Measurements from ENCODE around the gene ZNF280D.

Gene ZNF280D

DNA sequence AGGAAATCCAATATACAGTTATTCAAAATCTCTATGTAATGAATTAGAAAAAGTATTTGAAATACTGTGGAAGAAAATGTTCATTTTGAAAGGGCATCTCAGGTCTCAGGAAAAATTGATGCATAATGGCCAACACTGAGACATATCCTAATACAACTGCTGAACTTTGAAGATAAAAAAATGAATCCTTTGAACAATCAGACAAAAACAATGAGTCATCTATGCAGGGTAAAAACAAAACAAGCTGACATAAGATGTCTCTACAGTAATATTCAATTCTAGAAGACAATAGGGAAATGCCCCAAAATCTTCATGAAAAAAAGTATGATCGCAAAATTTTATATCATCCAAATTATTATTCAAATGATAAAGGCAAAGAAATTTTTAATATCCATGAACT, 34.0 kb upstream of the ZNF280D start:
- Histone ChIP-seq H3K4me1 (ENCODE audit: insufficient read depth, low read length) (peaks cover 22% of the 10 kb centered on the region), H3K27ac (ENCODE audit: low read length) (no peak overlapping the region), H3K9me3 (ENCODE audit: insufficient read depth, low read length, severe bottlenecking) (no peaks in the 10 kb centered on the region), H4K20me1 (ENCODE audit: insufficient read depth, low read length) (no peaks in the 10 kb centered on the region), H3K9ac (ENCODE audit: low read depth, low read length) (no peak overlapping the region), H2AFZ (ENCODE audit: low read depth, low read length) (no peak overlapping the region), H3K79me2 (ENCODE audit: insufficient read depth, low read length) (no peaks in the 10 kb centered on the region), H3K36me3 (ENCODE audit: insufficient read depth, low read length) (no peaks in the 10 kb centered on the region), H3K4me2 (ENCODE audit: insufficient read depth, low read length) (no peak overlapping the region), H3K4me3 (ENCODE audit: low read depth in 1 of 2, low read length in 2 of 2) (no peak overlapping the region), H3K27me3 (ENCODE audit: insufficient read depth, low read length, poor library complexity) (no peaks in the 10 kb centered on the region)
- no peak for TF ChIP-seq EZH2 (IDR thresholded peaks at IDR 0.05; ENCODE audit: borderline replicate concordance, low read depth, low read length, severe bottlenecking)
- TF ChIP-seq CTCF (IDR thresholded peaks at IDR 0.05; ENCODE audit: borderline replicate concordance, extremely low read depth, low read length, poor library complexity, severe bottlenecking) = no peak
- DNase-seq (no peak), ATAC-seq (ENCODE audit: insufficient read depth, low read depth) (no peak)

GRCh38 chr15:56765251-56765650, 31.9 kb upstream of the ZNF280D start:
- Histone ChIP-seq H3K79me2 (ENCODE audit: insufficient read depth, low read length) (no peaks in the 10 kb centered on the region), H3K27me3 (ENCODE audit: insufficient read depth, low read length, poor library complexity) (no peaks in the 10 kb centered on the region), H3K4me2 (ENCODE audit: insufficient read depth, low read length) (peak overlapping the region; percentile 37; the same call in 1 of the 2 replicates), H4K20me1 (ENCODE audit: insufficient read depth, low read length) (no peaks in the 10 kb centered on the region), H3K9me3 (ENCODE audit: insufficient read depth, low read length, severe bottlenecking) (no peaks in the 10 kb centered on the region), H2AFZ (ENCODE audit: low read depth, low read length) (peak overlapping the region; percentile 51), H3K36me3 (ENCODE audit: insufficient read depth, low read length) (no peaks in the 10 kb centered on the region), H3K4me1 (ENCODE audit: insufficient read depth, low read length) (peaks cover 22% of the 10 kb centered on the region), H3K27ac (ENCODE audit: low read length) (peak overlapping the region; percentile 85), H3K4me3 (ENCODE audit: low read depth in 1 of 2, low read length in 2 of 2) (no peak overlapping the region), H3K9ac (ENCODE audit: low read depth, low read length) (no peak overlapping the region)
- DNase-seq = peak; percentile 47
- ATAC-seq (ENCODE audit: insufficient read depth, low read depth) = peak; percentile 94
- TF ChIP-seq CTCF (IDR thresholded peaks at IDR 0.05; ENCODE audit: borderline replicate concordance, extremely low read depth, low read length, poor library complexity, severe bottlenecking) (no peak), EZH2 (IDR thresholded peaks at IDR 0.05; ENCODE audit: borderline replicate concordance, low read depth, low read length, severe bottlenecking) (no peak)

DNA sequence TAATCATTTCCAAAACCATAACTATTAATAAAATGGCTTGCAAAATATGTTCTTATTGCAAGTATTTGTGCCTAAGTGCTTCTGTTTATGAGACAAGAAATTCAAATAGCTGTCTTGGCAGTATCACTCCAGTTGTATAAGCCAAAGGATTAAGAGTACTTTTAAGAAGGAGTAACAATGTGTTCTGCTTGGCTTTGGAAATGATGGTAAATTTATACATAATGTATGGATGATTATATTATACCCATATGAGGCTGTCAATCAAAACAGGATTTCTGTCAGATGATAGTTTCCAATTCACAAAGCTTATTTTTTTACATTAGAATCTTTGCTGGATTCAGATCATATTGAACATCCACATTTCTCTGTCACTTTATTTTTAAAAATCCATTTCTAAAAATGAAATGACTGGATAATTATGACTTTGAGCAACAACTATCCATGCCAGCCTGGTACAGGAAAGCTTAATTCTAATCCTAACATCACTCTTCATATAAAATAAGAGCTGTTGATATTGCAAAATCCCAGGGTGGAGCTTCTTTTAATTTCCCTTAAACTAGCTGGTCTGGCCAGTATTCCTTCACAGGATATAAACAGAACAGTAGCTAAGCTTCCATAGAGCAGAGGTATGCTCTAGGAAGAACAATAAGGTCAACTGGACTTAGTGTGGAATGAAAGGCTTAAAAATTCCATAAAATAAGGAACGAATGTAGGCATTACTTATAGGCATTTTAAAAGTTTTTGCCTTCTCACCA, 30.0 kb upstream of the ZNF280D start:
- ATAC-seq (ENCODE audit: insufficient read depth, low read depth) = no peak
- Histone ChIP-seq H3K4me2 (ENCODE audit: insufficient read depth, low read length) (no peak overlapping the region), H3K27me3 (ENCODE audit: insufficient read depth, low read length, poor library complexity) (no peaks in the 10 kb centered on the region), H3K9ac (ENCODE audit: low read depth, low read length) (no peak overlapping the region), H3K79me2 (ENCODE audit: insufficient read depth, low read length) (no peaks in the 10 kb centered on the region), H3K4me1 (ENCODE audit: insufficient read depth, low read length) (peaks cover 22% of the 10 kb centered on the region), H3K9me3 (ENCODE audit: insufficient read depth, low read length, severe bottlenecking) (no peaks in the 10 kb centered on the region), H4K20me1 (ENCODE audit: insufficient read depth, low read length) (no peaks in the 10 kb centered on the region), H3K27ac (ENCODE audit: low read length) (no peak overlapping the region), H3K4me3 (ENCODE audit: low read depth in 1 of 2, low read length in 2 of 2) (no peak overlapping the region), H3K36me3 (ENCODE audit: insufficient read depth, low read length) (no peaks in the 10 kb centered on the region), H2AFZ (ENCODE audit: low read depth, low read length) (no peak overlapping the region)
- no peak for DNase-seq
- TF ChIP-seq CTCF (IDR thresholded peaks at IDR 0.05; ENCODE audit: borderline replicate concordance, extremely low read depth, low read length, poor library complexity, severe bottlenecking) (no peak), EZH2 (IDR thresholded peaks at IDR 0.05; ENCODE audit: borderline replicate concordance, low read depth, low read length, severe bottlenecking) (no peak)

Data from DND-41 (cell line).